GM23248 (cell line): ENCODE data around the gene STXBP6. TPM values are rescaled to one million over a fixed set of nuclear protein-coding genes. Genes with fewer than 3 reads are reported as not detected.

Source experiments
- DNase-seq: peaks from one replicate; pipeline ENCODE4 v3.0.0-alpha.2; 2015
- H2AFZ ChIP-seq: fragments of 200-600 bp; sonication (generic); 2 replicates; pipeline ENCODE4 v1.6.1; 2016; ENCODE audit warnings: antibody characterized with exemption
- H3F3A ChIP-seq: fragments of 200-600 bp; sonication (generic); 2 replicates; pipeline ENCODE4 v1.6.1; 2016; ENCODE audit warnings: mild to moderate bottlenecking, antibody characterized with exemption, mixed run types; ENCODE audit not compliant: insufficient read depth
- H3K27ac ChIP-seq: fragments of 200-600 bp; sonication (generic); 2 replicates; pipeline ENCODE4 v1.5.1; 2016; ENCODE audit warnings: mild to moderate bottlenecking
- H3K27me3 ChIP-seq: fragments of 200-600 bp; sonication (generic); replicated peaks from 2 replicates; pipeline ENCODE4 v1.6.1; 2016; ENCODE audit warnings: mild to moderate bottlenecking; ENCODE audit not compliant: insufficient read depth
- H3K36me3 ChIP-seq: fragments of 200-600 bp; sonication (generic); 2 replicates; pipeline ENCODE4 v1.6.1; 2016; ENCODE audit warnings: low read depth, mild to moderate bottlenecking
- H3K4me1 ChIP-seq: fragments of 200-600 bp; sonication (generic); 2 replicates; pipeline ENCODE4 v1.6.1; 2016; ENCODE audit warnings: mild to moderate bottlenecking; ENCODE audit not compliant: insufficient read depth
- H3K4me2 ChIP-seq: fragments of 200-600 bp; sonication (generic); one replicate; pipeline ENCODE4 v1.6.1; 2016; ENCODE audit warnings: mild to moderate bottlenecking; ENCODE audit not compliant: unreplicated experiment
- H3K4me3 ChIP-seq: fragments of 200-600 bp; sonication (generic); 2 replicates; pipeline ENCODE4 v1.5.1; 2016; ENCODE audit warnings: mild to moderate bottlenecking
- H3K79me2 ChIP-seq: fragments of 200-600 bp; sonication (generic); 2 replicates; pipeline ENCODE4 v1.6.1; 2016; ENCODE audit warnings: mild to moderate bottlenecking; ENCODE audit not compliant: insufficient read depth
- H3K9ac ChIP-seq: fragments of 200-600 bp; sonication (generic); 2 replicates; pipeline ENCODE4 v1.6.1; 2016; ENCODE audit warnings: mild to moderate bottlenecking
- H3K9me2 ChIP-seq: fragments of 200-600 bp; sonication (generic); 2 replicates; pipeline ENCODE4 v1.6.1; 2016; ENCODE audit warnings: mixed run types, mild to moderate bottlenecking, moderate library complexity; ENCODE audit not compliant: insufficient read depth
- H3K9me3 ChIP-seq: fragments of 200-600 bp; sonication (generic); one replicate; pipeline ENCODE4 v1.6.1; 2017; ENCODE audit warnings: low read depth
- H4K20me1 ChIP-seq: fragments of 200-600 bp; sonication (generic); 2 replicates; pipeline ENCODE4 v1.6.0; 2016; ENCODE audit not compliant: insufficient read depth
- EZH2 ChIP-seq: fragments of 200-600 bp; sonication (generic); IDR thresholded peaks from 2 replicates; pipeline ENCODE4 v1.6.1; 2018; ENCODE audit warnings: antibody characterized with exemption, mild to moderate bottlenecking; ENCODE audit not compliant: insufficient read depth, poor library complexity, severe bottlenecking
- EZH2phosphoT487 ChIP-seq: fragments of 200-600 bp; sonication (generic); IDR thresholded peaks from 2 replicates; pipeline ENCODE4 v1.6.1; 2018; ENCODE audit warnings: antibody characterized with exemption, moderate library complexity, mild to moderate bottlenecking, low read depth; ENCODE audit not compliant: insufficient read depth
- WGBS, 2 experiments: methylation state at CpG; one replicate each; pipeline ENCODE4 v1.1.6; 2015 to 2017; ENCODE audit warnings: low lambda C conversion rate in 2 of 2, low coverage in 1 of 2; ENCODE audit errors: missing lambda C conversion rate in 2 of 2; 5-methylcytosine and 5-hydroxymethylcytosine counted together
- in situ Hi-C: fragments of 300-500 bp; cut with MboI; formaldehyde crosslinking; loops from 2 replicates; pipeline ENCODE4 v1.15.0; 2020
- polyA plus RNA-seq: library from polyadenylated mRNA; unstranded; fragments of >200 nt; fragmentation: Nextera tagmentation; extraction: Ambion mirVana; gene quantifications from 2 replicates; pipeline ENCODE4 v1.2.1, GENCODE V29; 2016
- total RNA-seq: library from RNA; depleted of rRNA; stranded (reverse); fragments of >200 nt; shearing (Covaris generic); gene quantifications from 2 replicates; pipeline ENCODE4 v1.2.3, GENCODE V29; 2014

Gene STXBP6
- total and polyA plus RNA-seq, 2 experiments from 2014 or later = 13.9 to 19.6 TPM

DNA sequence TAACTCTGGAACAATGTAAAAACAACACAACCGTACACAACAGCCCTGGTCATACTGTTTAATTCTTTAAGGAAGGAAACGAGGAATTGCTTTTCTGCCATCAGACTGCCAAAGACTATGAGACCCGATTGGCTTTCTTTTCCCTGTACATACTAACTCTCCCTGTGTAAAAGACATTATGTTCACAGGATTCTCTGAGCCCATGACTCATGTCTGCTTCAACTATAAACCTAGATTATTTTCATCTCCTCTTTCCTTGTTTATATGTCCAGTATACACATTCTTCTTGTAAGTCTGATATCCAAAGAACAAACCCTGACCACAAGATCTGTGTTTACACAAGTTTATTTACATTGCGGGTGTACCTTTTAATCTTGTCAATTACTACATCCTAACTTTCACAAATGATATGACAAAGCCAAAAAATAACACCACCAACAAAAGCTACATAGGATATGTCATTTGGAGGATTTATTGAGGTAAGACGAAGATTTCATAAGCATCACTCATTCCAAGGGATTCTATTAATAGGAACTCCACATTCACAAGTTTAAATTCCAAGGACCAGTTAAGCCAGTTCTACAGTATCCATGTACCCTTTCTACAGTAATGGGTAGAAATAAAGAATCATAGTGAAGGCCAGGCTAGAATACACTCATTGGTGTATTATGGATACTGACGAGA lies 67.3 kb downstream of the STXBP6 start:
- DNase-seq = peak; percentile 47
- Histone ChIP-seq H3K36me3 (no peaks in the 10 kb centered on the region), H3K27ac (no peak overlapping the region), H3K9me3 (no peaks in the 10 kb centered on the region), H3F3A (peaks cover 11% of the 10 kb centered on the region; the same call in 1 of the 2 replicates), H3K4me2 (no peak overlapping the region), H3K9me2 (no peaks in the 10 kb centered on the region), H3K4me1 (no peaks in the 10 kb centered on the region; the same call in 1 of the 2 replicates), H3K4me3 (no peak overlapping the region), H2AFZ (no peak overlapping the region), H4K20me1 (0 out of 2 replicates have a peak, but pooled peaks cover 2% of the 10 kb centered on the region), H3K27me3 (no peaks in the 10 kb centered on the region), H3K79me2 (0 out of 2 replicates have a peak, but pooled peaks cover 10% of the 10 kb centered on the region), H3K9ac (no peak overlapping the region)
- in situ Hi-C loops = no loop called here
- no peak for TF ChIP-seq EZH2
- no peak for TF ChIP-seq EZH2phosphoT487
- WGBS, 2 experiments = 77 to 78% methylated on average over 6 of the region's 6 CpGs

DNA sequence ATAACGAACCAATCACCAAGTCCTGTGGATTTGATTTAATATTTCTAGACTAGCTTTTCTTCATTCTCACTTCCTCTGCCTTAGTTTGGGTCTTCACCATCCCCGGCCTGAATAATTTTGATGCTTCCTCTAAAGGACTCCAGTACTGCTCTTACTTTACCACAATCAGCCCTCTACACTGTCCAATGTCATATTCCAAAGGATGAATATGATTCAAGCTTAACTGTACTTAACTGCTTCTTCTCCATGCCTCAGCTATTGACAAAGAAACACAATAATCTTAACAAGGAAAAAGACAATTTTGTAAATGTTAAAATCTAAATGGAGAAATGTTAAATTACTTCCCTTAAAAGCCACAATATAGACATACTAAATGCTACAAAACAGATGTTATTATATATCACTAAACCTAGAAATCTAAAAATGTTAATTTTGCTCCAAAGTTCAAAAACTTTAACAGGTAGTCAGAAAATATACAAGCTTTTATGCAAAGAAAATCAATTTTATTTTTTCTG lies 70.2 kb downstream of the STXBP6 start:
- no peak overlapping the region for H2AFZ ChIP-seq
- no peaks in the 10 kb centered on the region for H3K36me3 ChIP-seq
- H3K4me1 ChIP-seq = no peaks in the 10 kb centered on the region; the same call in 1 of the 2 replicates
- no peak overlapping the region for H3K4me2 ChIP-seq
- H4K20me1 ChIP-seq = 0 out of 2 replicates have a peak, but pooled peaks cover 5% of the 10 kb centered on the region
- in situ Hi-C loops = no loop called here
- TF ChIP-seq EZH2 (no peak), EZH2phosphoT487 (no peak)
- no peaks in the 10 kb centered on the region for H3K9me3 ChIP-seq
- no peaks in the 10 kb centered on the region for H3K9me2 ChIP-seq
- 0 out of 2 replicates have a peak, but pooled peaks cover 10% of the 10 kb centered on the region for H3K79me2 ChIP-seq
- WGBS, 2 experiments = 83 to 92% methylated on average over 2 of the region's 2 CpGs
- no peak overlapping the region for H3K4me3 ChIP-seq
- H3F3A ChIP-seq = peaks cover 11% of the 10 kb centered on the region; the same call in 1 of the 2 replicates
- H3K27ac ChIP-seq = no peak overlapping the region
- H3K27me3 ChIP-seq = no peaks in the 10 kb centered on the region
- DNase-seq = no peak
- no peak overlapping the region for H3K9ac ChIP-seq

DNA sequence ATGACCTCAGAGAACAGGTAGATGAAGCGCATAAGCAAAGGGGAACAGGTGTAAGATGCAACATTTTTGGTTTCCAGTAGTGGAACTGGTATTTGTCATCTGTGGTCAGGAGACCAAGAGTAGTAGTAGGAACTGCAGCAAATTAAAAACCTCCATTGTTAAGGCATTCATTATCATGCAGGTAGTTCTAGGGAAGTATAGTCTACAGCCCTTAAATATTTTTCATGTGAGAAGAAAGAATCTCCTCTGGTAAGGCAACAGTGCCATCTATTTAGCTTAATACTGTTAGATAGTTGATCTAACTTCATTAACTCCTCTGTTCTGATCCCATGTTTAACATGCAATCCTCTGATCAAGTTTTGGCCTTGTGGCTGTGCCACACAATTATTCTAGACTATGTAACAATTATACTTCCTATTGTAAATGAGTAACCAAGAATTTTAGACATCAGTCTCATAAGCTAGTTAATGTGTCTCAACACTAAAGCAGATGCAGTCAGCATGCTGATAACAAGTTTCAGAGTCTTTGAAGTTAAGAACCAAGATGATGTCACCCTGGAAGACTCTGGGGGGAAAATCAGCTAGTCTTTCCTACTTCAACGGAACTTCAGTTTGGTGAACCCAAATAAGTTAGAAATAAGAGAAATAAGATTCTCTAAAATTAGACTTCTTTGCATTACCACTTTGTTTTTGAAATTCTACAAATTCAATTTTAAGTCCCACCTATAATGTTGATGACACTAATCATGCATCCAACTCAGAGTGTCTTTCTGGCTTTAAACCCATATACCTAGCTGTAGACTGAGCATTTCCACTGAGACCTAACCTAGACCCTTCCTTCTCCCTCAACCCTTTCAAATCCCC lies 70.9 kb downstream of the STXBP6 start:
- DNase-seq = no peak
- H3K27ac ChIP-seq = no peak overlapping the region
- in situ Hi-C loops = no loop called here
- no peak overlapping the region for H3K4me3 ChIP-seq
- no peaks in the 10 kb centered on the region for H3K9me2 ChIP-seq
- no peaks in the 10 kb centered on the region for H3K36me3 ChIP-seq
- H2AFZ ChIP-seq = no peak overlapping the region
- no peaks in the 10 kb centered on the region; the same call in 1 of the 2 replicates for H3K4me1 ChIP-seq
- 0 out of 2 replicates have a peak, but pooled peaks cover 10% of the 10 kb centered on the region for H3K79me2 ChIP-seq
- 89 to 93% methylated on average over 2 of the region's 2 CpGs for WGBS, 2 experiments
- H3F3A ChIP-seq = peaks cover 11% of the 10 kb centered on the region; the same call in 1 of the 2 replicates
- H4K20me1 ChIP-seq = 0 out of 2 replicates have a peak, but pooled peaks cover 5% of the 10 kb centered on the region
- no peaks in the 10 kb centered on the region for H3K9me3 ChIP-seq
- no peaks in the 10 kb centered on the region for H3K27me3 ChIP-seq
- H3K9ac ChIP-seq = no peak overlapping the region
- TF ChIP-seq EZH2phosphoT487 (no peak), EZH2 (no peak)
- H3K4me2 ChIP-seq = no peak overlapping the region

DNA sequence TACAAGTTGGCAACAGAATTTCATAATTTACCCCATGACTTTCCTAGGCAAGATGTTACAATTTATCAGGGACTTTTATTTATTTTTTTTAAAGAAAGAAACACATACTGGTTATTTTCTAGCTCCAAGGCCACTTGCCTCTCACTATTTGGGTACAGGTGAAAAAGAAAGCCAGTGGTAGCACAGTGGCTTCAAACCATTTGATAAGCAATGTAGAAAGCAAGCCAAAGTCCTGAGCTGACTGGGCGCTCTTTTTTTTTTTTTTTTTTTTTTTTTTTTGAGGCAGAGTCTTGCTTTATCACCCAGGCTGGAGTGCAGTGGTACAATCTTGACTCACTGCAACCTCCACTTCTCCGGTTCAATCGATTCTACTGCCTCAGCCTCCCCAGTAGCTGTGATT lies 73.3 kb downstream of the STXBP6 start:
- Histone ChIP-seq H3K9me3 (no peaks in the 10 kb centered on the region), H3K27ac (no peak overlapping the region), H3K4me3 (no peak overlapping the region), H3K27me3 (no peaks in the 10 kb centered on the region), H3K79me2 (peaks cover 15% of the 10 kb centered on the region; the same call in 1 of the 2 replicates), H3K36me3 (no peaks in the 10 kb centered on the region; the same call in 1 of the 2 replicates), H2AFZ (no peak overlapping the region), H3F3A (no peaks in the 10 kb centered on the region), H3K4me1 (no peaks in the 10 kb centered on the region), H3K9me2 (no peaks in the 10 kb centered on the region), H3K4me2 (no peak overlapping the region), H4K20me1 (0 out of 2 replicates have a peak, but pooled peaks cover 5% of the 10 kb centered on the region), H3K9ac (no peak overlapping the region)
- TF ChIP-seq EZH2 (no peak), EZH2phosphoT487 (no peak)
- DNase-seq = no peak
- WGBS, 2 experiments = 95 to 100% methylated on average over 2 to 3 of the region's 3 CpGs
- in situ Hi-C loops = no loop called here
